GM19455 (cell line): ENCODE measurements around the gene TNC.

ENCODE experiments used
- ATAC-seq: cut with Tn5 transposase; IDR thresholded peaks from one replicate; pipeline ENCODE4 v1.9.1; 2021; ENCODE audit not compliant: unreplicated experiment

TNC gene

GRCh38 chr9:115104908-115105307 is 13.0 kb downstream of the TNC start:
- ATAC-seq, result no peak

DNA sequence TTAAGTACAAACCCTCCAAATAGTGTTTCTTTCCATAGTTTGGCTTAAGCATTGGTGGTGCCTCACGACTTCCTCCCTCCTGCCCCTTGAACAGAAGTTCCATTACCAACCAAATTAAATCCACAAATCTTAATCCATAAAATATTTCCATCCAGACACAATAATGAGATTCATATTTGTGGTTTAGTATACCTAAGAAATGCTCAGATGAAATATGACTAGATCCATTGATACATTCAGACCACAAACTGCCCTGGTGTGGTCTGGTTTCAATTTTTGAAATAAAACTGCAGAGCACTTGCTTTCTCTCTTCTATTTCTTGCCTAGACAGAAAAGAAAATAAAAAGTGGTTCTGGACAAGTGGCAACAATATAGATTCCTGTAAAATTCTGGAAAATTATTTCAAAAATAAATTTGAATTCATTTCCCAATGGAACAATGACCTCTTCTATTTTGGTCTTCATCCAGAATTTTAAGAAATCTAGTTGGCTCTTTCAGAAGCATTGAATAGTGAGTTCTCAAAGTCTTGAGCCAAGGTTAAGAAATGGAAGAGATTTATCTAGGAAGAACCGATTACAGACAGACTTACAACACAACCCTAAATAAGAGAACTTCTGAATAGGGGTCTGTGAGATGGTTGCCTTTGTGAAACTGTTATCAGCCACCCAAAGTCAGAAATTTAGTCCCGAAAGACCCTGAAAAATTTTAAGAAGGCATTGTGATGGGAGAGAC is 14.0 kb downstream of the TNC start:
- ATAC-seq, result no peak

- ATAC-seq, result no peak
These were observed 18.1 kb downstream of the TNC start for GRCh38 chr9:115099901-115100300.

GRCh38 chr9:115098226-115098965 is 19.6 kb downstream of the TNC start:
- no peak for ATAC-seq

GRCh38 chr9:115093520-115093919 is 24.4 kb downstream of the TNC start:
- ATAC-seq, result no peak

DNA sequence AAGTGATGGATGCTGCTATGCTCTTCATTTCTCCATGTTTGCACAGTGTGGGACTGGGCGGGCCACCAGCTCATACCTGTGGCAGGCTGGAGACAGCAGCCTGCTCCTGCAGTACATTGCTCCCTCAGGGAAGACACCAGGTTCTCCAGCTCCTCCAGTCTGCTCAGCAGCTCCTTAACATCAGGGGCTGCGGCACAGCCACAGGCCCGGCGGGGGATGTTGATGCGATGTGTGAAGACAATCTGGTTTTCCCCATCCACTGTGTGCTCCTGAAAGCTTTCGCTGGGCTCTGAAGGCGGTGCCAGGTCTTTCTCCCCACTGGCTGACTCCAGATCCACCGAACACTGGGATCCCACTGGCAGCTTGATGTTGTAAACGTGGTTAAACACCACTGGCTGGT is 27.5 kb downstream of the TNC start:
- ATAC-seq, result no peak

- ATAC-seq, result no peak
These were observed 29.1 kb downstream of the TNC start for GRCh38 chr9:115088860-115089259.

GRCh38 chr9:115086886-115087285 is 31.1 kb downstream of the TNC start:
- no peak for ATAC-seq

GRCh38 chr9:115086461-115086860 is 31.5 kb downstream of the TNC start:
- ATAC-seq, result no peak

DNA sequence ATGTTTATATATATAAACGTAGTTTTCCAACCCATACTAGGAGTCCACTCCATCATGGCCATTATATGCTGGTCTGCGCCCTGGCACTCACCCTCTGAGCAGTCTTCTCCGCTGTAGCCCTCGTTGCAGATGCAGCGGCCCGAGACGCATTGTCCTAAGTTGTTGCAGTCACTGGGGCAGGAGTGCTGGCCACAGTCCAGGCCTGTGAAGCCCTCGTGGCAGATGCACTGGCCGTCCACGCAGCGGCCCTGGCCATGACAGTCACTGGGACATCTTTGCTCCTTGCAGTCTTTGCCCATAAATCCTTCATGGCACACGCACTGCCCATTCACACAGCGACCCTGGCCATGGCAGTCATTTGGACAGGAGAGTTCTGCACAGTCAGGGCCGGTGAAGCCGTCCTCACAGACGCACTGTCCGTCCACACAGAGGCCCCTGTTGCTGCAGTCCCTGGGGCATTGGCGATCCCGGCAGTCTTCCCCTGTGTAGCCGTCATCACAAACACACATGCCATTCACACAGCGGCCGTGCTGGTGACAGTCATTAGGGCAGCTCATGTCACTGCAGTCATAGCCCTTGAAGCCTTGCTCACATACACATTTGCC is 32.1 kb downstream of the TNC start:
- no peak for ATAC-seq

DNA sequence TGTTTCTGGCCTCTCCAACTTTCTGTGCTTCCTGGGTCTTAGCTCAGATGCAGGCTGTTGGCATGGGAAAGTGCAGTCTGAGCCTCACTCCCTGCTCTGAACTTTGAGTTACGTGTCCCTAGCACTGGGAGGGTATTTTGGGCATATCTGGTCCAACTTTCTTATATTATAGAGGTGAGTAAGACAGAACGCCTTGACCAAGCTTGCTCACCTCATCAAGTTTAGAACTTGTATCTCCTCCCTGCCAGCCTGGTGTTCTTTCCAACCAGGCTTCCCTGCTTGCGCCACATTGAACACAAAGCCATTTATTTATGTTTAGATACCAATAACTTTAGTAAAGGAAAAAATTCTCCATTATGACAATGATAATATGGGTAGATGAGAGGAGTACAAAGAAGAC is 33.2 kb downstream of the TNC start:
- no peak for ATAC-seq

DNA sequence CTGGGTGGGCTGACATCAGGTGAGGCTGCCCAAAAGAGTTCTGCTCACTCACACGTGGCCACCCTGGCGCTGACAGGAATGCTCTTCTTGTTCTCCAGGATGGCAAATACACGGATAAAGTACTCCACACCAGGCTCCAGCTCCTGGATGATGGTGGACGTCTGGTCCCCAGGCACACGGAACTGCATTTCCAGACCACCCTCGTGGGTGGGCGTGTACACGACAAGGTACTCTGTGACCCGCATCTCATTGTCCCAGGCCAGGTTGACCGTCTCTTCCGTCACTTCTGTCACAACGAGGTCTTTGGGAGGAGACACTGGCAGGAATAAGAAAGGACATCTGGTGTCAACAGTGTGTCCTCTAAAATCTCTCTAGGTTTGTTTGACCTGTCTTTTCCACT is 33.8 kb downstream of the TNC start:
- ATAC-seq, result no peak

GRCh38 chr9:115080242-115080641 is 37.7 kb downstream of the TNC start:
- no peak for ATAC-seq

DNA sequence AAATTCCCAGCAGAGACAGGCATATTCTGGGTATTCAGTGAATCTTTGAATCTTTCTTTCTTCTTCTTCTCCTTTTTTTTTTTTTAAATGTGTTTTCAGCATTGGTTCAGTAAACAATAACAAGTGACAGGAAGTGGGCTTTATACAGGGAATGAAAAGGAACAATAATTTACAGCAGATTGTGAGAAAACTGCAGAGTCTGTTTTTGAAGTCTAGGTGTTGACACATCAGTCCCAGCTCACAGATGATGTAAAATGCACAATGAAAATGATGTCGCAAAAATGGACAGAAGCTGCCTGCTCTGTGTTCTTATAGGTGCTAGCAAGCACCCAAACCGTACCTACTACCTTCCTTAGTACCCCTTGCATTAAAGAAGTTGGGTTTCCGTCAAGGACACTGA is 38.8 kb downstream of the TNC start:
- no peak for ATAC-seq

DNA sequence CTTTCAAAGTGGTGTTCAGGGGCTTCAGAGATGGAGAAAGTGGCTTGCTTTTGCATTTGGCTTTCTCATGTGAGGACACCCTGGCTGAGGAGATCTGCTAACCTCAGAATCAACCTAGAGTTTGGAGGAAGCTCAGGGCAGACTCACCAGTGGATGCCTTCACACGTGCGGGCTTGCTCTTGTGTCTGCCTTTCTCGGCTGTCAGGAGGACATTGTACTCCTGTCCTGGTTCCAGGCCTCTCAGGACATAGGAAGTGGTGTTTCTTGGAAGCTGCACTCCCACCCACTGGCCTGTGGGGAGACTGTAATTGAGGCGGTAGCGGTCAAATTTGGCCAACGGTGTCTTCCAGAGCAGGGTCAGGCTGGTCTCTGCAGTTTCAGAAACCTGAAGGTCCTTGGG is 44.5 kb downstream of the TNC start:
- ATAC-seq, result no peak

- no peak for ATAC-seq
These were observed 46.8 kb downstream of the TNC start for GRCh38 chr9:115071176-115071575.

GRCh38 chr9:115069771-115070170 is 48.2 kb downstream of the TNC start:
- ATAC-seq, result no peak

DNA sequence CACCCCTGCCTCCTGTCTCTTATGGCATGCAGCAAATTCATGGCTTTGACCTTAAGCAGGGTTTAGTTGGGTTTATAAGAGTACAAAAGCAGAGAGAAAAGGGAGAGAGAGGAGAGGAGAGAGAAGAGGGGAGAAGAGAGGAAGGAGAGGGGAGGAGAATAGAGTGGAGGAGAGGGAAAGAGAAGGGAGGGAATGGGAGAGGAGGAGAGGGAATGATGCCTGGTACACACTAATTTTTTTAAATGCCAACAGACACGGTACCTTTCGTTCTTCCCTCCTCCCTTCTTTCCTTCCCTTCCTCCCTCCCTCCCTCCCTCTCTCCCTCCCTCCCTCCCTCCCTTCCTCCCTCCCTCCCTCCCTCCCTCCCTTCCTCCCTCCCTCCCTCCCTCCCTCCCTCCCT is 48.7 kb downstream of the TNC start:
- ATAC-seq, result no peak

DNA sequence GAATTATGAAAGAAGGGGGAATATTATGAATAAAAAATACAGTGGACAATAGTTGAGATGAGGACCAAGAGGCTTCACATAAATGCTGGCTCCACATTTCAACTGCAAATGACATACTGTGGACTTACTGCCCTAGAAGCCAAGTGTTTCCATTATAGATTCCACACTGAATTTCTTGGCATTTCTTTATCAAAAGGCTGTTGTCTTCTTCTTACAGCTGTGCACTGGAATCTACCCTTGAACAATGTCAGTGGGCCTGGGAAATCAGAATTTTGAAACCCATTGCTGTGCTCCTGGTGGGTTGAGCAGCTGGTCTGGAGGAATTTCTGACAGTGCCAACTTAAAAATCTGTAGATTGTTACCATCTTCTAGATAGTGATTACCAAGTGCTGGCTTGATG is 49.9 kb downstream of the TNC start:
- no peak for ATAC-seq

GRCh38 chr9:115063058-115063845 is 54.7 kb downstream of the TNC start:
- no peak for ATAC-seq

GRCh38 chr9:115058684-115059315 is 59.2 kb downstream of the TNC start:
- no peak for ATAC-seq
